ENCODE measurements around the gene QRSL1.

The QRSL1 gene

GRCh38 chr6:106662458-106662857, 33.1 kb downstream of the QRSL1 start:
- H3K9me3 ChIP-seq, result peaks cover 0 to 8% (median 4%) of the 10 kb centered on the region in 3 donors
- no peak for DNase-seq
- H3K4me1 ChIP-seq, result no peaks in the 10 kb centered on the region
- peaks cover 51 to 83% (median 60%) of the 10 kb centered on the region in 3 donors for H3K36me3 ChIP-seq
- H3K27me3 ChIP-seq, result no peaks in the 10 kb centered on the region
- TF ChIP-seq, protein P1, sequence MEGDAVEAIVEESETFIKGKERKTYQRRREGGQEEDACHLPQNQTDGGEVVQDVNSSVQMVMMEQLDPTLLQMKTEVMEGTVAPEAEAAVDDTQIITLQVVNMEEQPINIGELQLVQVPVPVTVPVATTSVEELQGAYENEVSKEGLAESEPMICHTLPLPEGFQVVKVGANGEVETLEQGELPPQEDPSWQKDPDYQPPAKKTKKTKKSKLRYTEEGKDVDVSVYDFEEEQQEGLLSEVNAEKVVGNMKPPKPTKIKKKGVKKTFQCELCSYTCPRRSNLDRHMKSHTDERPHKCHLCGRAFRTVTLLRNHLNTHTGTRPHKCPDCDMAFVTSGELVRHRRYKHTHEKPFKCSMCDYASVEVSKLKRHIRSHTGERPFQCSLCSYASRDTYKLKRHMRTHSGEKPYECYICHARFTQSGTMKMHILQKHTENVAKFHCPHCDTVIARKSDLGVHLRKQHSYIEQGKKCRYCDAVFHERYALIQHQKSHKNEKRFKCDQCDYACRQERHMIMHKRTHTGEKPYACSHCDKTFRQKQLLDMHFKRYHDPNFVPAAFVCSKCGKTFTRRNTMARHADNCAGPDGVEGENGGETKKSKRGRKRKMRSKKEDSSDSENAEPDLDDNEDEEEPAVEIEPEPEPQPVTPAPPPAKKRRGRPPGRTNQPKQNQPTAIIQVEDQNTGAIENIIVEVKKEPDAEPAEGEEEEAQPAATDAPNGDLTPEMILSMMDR (IDR thresholded peaks at IDR 0.05), result no peak
- no peak overlapping the region for H3K27ac ChIP-seq
- intact Hi-C loops (cut with DNase I; ENCODE audit: low total_unique reads), result no loop called here
- no peak overlapping the region for H3K4me3 ChIP-seq

- Histone ChIP-seq H3K27ac (no peak overlapping the region), H3K9me3 (no peaks in the 10 kb centered on the region), H3K4me1 (no peaks in the 10 kb centered on the region), H3K27me3 (no peaks in the 10 kb centered on the region), H3K4me3 (no peak overlapping the region), H3K36me3 (peaks cover 20 to 47% (median 32%) of the 10 kb centered on the region in 3 donors)
- DNase-seq, result no peak
- intact Hi-C loops (cut with DNase I; ENCODE audit: low total_unique reads), result no loop called here
- TF ChIP-seq, protein P1 (IDR thresholded peaks at IDR 0.05), result no peak
Observed at GRCh38 chr6:106666282-106667021, 37.1 kb downstream of the QRSL1 start.

DNA sequence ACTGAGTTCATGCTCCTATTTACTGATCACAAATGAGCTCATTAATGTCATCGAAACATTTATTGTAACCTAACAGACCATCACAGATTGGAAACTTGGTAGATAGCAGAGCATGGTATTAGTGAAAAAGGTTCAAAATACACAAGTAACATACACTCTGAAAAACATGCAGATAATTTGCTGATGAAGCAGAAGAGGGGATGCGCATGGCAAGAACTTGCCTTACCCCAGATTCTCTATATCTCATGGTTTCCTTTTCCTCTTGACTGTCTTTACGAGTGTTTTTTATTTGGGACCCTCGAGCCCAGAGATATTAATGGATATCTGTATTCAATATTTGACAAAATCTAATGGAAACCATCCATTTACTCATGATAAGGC, 37.6 kb downstream of the QRSL1 start:
- H3K36me3 ChIP-seq, result peaks cover 20 to 44% (median 32%) of the 10 kb centered on the region in 3 donors
- H3K4me1 ChIP-seq, result no peaks in the 10 kb centered on the region
- no peak overlapping the region for H3K4me3 ChIP-seq
- H3K9me3 ChIP-seq, result no peaks in the 10 kb centered on the region
- no peaks in the 10 kb centered on the region for H3K27me3 ChIP-seq
- no peak overlapping the region for H3K27ac ChIP-seq
- intact Hi-C loops (cut with DNase I; ENCODE audit: low total_unique reads), result no loop called here
- TF ChIP-seq, protein P1 (IDR thresholded peaks at IDR 0.05), result no peak
- DNase-seq, result no peak

- TF ChIP-seq, protein P1 (IDR thresholded peaks at IDR 0.05), result no peak
- H3K36me3 ChIP-seq, result peaks cover 6 to 18% (median 14%) of the 10 kb centered on the region in 3 donors
- H3K9me3 ChIP-seq, result no peaks in the 10 kb centered on the region
- H3K4me3 ChIP-seq, result no peak overlapping the region
- no peaks in the 10 kb centered on the region for H3K4me1 ChIP-seq
- no peak overlapping the region for H3K27ac ChIP-seq
- H3K27me3 ChIP-seq, result no peaks in the 10 kb centered on the region
- intact Hi-C loops (cut with DNase I; ENCODE audit: low total_unique reads), result no loop called here
- DNase-seq, result no peak
Observed at GRCh38 chr6:106670236-106670635, 40.9 kb downstream of the QRSL1 start.

DNA sequence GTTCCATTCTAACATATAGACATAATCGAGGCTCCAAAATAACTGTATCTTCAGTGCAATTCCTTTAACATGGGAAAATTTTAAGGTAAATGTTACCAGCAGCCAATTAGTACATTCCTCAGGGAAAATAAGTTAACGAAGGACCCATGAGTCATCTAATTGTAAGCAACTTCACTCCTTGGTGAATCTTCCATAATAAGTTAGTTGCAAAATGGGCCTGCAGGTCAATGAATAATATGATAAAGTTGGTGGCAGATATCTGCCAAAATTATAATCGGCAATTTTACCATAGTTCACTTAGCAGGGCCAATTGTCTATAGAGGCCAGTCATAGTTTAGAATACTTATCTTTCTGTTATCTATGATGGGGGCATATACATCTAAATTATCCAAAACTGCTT, 42.3 kb downstream of the QRSL1 start:
- Histone ChIP-seq H3K4me3 (no peak overlapping the region), H3K27me3 (no peaks in the 10 kb centered on the region), H3K36me3 (peaks cover 0 to 5% (median 2%) of the 10 kb centered on the region in 3 donors), H3K9me3 (no peaks in the 10 kb centered on the region), H3K27ac (no peak overlapping the region), H3K4me1 (no peaks in the 10 kb centered on the region)
- intact Hi-C loops (cut with DNase I; ENCODE audit: low total_unique reads), result no loop called here
- TF ChIP-seq, protein P1 (IDR thresholded peaks at IDR 0.05), result no peak
- DNase-seq, result no peak
